Natural killer cell (primary cell): ENCODE results near the gene MYH7. TPM values are rescaled to one million over a fixed set of nuclear protein-coding genes. Genes with fewer than 3 reads are reported as not detected.

ENCODE experiments used
- ATAC-seq, 3 donors: fragments of 150-1000 bp in 2 of 3; fragments of 200-7000 bp in 1 of 3; cut with Tn5 transposase; 1 replicate in 1 of 3; 2 replicates in 2 of 3; pipeline ENCODE4 v1.10.0; 2021; ENCODE audit warnings: mild to moderate bottlenecking in 2 of 3, moderate library complexity in 2 of 3
- DNase-seq, 2 donors: peaks; one replicate each; pipeline versions ENCODE4 v3.0.0 to v3.0.0-alpha.2; 2013 to 2021; ENCODE audit warnings: mixed read lengths in 1 of 2
- H3K27ac ChIP-seq: one replicate; pipeline ENCODE4 v1.5.1; 2013; ENCODE audit warnings: mild to moderate bottlenecking, low read length
- H3K27me3 ChIP-seq: one replicate; pipeline ENCODE4 v1.6.1; 2013; ENCODE audit warnings: low read length; ENCODE audit not compliant: control insufficient read depth, insufficient read depth
- H3K36me3 ChIP-seq: one replicate; pipeline ENCODE4 v1.6.1; 2013; ENCODE audit warnings: low read length; ENCODE audit not compliant: control insufficient read depth, insufficient read depth
- H3K4me1 ChIP-seq: one replicate; pipeline ENCODE4 v1.6.1; 2013; ENCODE audit warnings: low read length; ENCODE audit not compliant: control insufficient read depth, insufficient read depth
- H3K4me3 ChIP-seq: one replicate; pipeline ENCODE4 v1.5.1; 2013; ENCODE audit warnings: low read length
- H3K9me3 ChIP-seq: one replicate; pipeline ENCODE4 v1.6.1; 2013; ENCODE audit warnings: low read length; ENCODE audit not compliant: control insufficient read depth, insufficient read depth
- H3K27ac Mint-ChIP-seq, 2 donors: one replicate each; pipeline ENCODE4 v1.8.0; 2022; ENCODE audit warnings: mild to moderate bottlenecking in 2 of 2, mixed read lengths in 2 of 2, moderate library complexity in 1 of 2
- H3K27me3 Mint-ChIP-seq, 2 donors: one replicate each; pipeline ENCODE4 v1.8.0; 2022; ENCODE audit warnings: low read depth in 2 of 2, mixed read lengths in 2 of 2
- H3K36me3 Mint-ChIP-seq: one replicate; pipeline ENCODE4 v1.8.0; 2022; ENCODE audit warnings: mixed read lengths
- H3K4me1 Mint-ChIP-seq, 2 donors: one replicate each; pipeline ENCODE4 v1.8.0; 2022; ENCODE audit warnings: mixed read lengths in 2 of 2
- H3K4me3 Mint-ChIP-seq: one replicate; pipeline ENCODE4 v1.8.0; 2022; ENCODE audit warnings: mild to moderate bottlenecking, moderate library complexity, mixed read lengths
- H3K9me3 Mint-ChIP-seq, 2 donors: one replicate each; pipeline ENCODE4 v1.8.0; 2022; ENCODE audit warnings: mixed read lengths in 2 of 2
- WGBS: methylation state at CpG from one replicate; pipeline ENCODE4 v1.1.7; 2013; ENCODE audit warnings: missing lambda C conversion rate; ENCODE audit not compliant: insufficient coverage; 5-methylcytosine and 5-hydroxymethylcytosine counted together
- intact Hi-C: fragments of 100-400 bp; cut with micrococcal nuclease; formaldehyde crosslinking; loops from one replicate; pipeline ENCODE4 v1.14.2; 2022
- total RNA-seq, 4 donors: library from RNA; stranded (reverse); fragments of 120-200 nt in 1 of 4; gene quantifications; one replicate each; pipeline versions ENCODE4 v1.2.3 to v1.2.4, GENCODE V29; 2013 to 2022
- TF ChIP-seq, protein P1 (sequence below): fragments of 200-600 bp; IDR thresholded peaks from one replicate; pipeline ENCODE4 v1.8.0; 2022; ENCODE audit warnings: antibody characterized with exemption

Gene MYH7
- total RNA-seq, 3 donors from 2014 or later (not counting 1 experiment from before 2014, with no cell fraction given) = not detected

DNA sequence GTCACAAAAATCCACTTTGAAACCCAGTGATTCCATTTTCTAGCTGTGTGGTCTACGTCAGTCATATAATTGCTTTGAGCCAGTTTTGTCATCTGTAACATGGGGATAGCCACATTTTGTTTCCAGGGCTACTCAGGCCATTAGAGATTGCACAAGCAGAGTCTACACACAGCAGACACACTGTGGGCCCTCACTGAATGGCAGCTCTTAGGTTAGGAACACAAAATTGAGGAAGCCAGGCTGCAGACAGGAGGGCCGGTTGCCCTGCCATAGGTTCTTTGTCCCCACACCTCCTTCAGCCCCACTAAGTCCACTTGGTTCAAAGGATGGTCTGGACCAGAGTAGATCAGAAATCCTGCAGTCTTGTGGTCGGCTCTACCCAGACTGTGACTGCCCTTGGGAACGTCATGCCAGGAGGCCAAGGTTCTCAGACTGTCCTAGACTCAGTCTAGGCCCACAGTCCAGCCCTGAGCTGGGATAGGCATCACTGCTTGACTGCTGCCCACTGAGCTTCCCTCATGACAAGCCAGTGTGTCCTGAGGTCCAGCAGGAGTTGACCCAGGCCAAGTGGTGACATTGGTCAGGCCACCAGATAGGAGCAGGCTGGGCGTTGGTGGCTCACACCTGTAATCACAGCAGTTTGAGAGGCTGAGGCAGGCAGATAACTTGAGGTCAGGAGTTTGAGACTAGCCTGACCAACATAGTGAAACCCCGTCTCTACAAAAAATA is 3.8 kb upstream of the MYH7 start:
- DNase-seq = no peak
- Mint-ChIP-seq H3K9me3 (no peaks in the 10 kb centered on the region), H3K4me3 (no peak overlapping the region), H3K27me3 (peaks cover 10 to 13% of the 10 kb centered on the region in 2 donors), H3K4me1 (peaks cover 0 to 6% of the 10 kb centered on the region in 2 donors), H3K27ac (no peak overlapping the region), H3K36me3 (no peaks in the 10 kb centered on the region)
- Histone ChIP-seq H3K27me3 (no peaks in the 10 kb centered on the region), H3K4me3 (no peak overlapping the region), H3K27ac (no peak overlapping the region), H3K9me3 (no peaks in the 10 kb centered on the region), H3K36me3 (no peaks in the 10 kb centered on the region), H3K4me1 (no peaks in the 10 kb centered on the region)
- TF ChIP-seq, protein P1, sequence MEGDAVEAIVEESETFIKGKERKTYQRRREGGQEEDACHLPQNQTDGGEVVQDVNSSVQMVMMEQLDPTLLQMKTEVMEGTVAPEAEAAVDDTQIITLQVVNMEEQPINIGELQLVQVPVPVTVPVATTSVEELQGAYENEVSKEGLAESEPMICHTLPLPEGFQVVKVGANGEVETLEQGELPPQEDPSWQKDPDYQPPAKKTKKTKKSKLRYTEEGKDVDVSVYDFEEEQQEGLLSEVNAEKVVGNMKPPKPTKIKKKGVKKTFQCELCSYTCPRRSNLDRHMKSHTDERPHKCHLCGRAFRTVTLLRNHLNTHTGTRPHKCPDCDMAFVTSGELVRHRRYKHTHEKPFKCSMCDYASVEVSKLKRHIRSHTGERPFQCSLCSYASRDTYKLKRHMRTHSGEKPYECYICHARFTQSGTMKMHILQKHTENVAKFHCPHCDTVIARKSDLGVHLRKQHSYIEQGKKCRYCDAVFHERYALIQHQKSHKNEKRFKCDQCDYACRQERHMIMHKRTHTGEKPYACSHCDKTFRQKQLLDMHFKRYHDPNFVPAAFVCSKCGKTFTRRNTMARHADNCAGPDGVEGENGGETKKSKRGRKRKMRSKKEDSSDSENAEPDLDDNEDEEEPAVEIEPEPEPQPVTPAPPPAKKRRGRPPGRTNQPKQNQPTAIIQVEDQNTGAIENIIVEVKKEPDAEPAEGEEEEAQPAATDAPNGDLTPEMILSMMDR = no peak
- ATAC-seq = no peak
- intact Hi-C loops = no loop called here
- WGBS = 84% methylated on average over 6 of the region's 6 CpGs

DNA sequence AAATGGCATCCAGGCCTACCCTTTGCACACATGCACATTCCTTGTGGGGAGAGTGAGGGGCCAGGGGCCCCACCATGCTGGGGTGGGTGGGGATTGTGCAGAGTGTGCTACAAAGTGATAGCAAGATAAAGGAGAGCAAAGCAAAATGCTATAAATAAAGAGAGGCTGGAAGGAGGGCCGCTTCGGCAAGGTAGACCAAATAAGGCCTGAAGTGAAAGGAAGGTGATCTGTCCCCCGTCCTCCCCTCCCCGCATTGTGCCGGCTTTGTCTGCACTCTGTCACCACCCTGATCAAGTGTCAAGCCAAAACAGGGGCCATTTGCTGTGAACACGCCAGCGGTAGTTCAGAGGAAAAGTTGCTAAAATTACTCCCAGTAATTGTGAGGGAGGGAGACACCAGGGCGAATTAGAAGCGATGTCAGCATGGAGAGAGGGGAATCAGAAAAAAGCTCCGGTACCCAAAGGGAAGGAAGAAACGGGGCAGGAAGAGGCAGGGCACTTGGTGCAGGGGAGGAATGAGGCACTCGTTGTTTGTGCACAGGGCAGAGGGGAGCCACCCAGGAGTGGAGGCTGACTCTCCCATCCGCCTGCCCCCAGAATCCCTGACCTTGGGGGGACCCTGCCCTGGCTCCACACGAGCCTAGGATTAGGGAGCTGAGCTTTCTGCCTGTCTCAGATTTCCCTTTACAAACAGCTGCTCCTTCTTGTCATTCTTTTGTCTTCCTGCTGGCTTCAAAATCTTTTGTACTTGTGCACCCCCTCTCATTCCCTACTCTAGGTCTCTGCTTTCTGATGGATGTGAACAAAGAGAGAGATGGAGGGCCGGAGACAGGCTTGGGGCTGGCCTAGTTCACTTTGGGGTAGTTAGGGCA is 2.9 kb upstream of the MYH7 start:
- H3K27me3 ChIP-seq = no peaks in the 10 kb centered on the region
- TF ChIP-seq, protein P1 = no peak
- no peaks in the 10 kb centered on the region for H3K4me1 ChIP-seq
- H3K36me3 Mint-ChIP-seq = no peaks in the 10 kb centered on the region
- no peaks in the 10 kb centered on the region for H3K9me3 Mint-ChIP-seq
- peak overlapping the region; percentile 59 for H3K4me3 Mint-ChIP-seq
- no peaks in the 10 kb centered on the region for H3K36me3 ChIP-seq
- DNase-seq (no peak), ATAC-seq (peak in 1 of 3 donors; percentile 59)
- intact Hi-C loops = no loop called here
- no peaks in the 10 kb centered on the region for H3K9me3 ChIP-seq
- no peak overlapping the region for H3K27ac ChIP-seq
- no peak overlapping the region for H3K4me3 ChIP-seq
- 57% methylated on average over 15 of the region's 15 CpGs for WGBS
- H3K27me3 Mint-ChIP-seq = peaks cover 10 to 13% of the 10 kb centered on the region in 2 donors
- H3K27ac Mint-ChIP-seq = peak overlapping the region in 1 of 2 donors; percentile 9
- H3K4me1 Mint-ChIP-seq = peaks cover 0 to 6% of the 10 kb centered on the region in 2 donors

DNA sequence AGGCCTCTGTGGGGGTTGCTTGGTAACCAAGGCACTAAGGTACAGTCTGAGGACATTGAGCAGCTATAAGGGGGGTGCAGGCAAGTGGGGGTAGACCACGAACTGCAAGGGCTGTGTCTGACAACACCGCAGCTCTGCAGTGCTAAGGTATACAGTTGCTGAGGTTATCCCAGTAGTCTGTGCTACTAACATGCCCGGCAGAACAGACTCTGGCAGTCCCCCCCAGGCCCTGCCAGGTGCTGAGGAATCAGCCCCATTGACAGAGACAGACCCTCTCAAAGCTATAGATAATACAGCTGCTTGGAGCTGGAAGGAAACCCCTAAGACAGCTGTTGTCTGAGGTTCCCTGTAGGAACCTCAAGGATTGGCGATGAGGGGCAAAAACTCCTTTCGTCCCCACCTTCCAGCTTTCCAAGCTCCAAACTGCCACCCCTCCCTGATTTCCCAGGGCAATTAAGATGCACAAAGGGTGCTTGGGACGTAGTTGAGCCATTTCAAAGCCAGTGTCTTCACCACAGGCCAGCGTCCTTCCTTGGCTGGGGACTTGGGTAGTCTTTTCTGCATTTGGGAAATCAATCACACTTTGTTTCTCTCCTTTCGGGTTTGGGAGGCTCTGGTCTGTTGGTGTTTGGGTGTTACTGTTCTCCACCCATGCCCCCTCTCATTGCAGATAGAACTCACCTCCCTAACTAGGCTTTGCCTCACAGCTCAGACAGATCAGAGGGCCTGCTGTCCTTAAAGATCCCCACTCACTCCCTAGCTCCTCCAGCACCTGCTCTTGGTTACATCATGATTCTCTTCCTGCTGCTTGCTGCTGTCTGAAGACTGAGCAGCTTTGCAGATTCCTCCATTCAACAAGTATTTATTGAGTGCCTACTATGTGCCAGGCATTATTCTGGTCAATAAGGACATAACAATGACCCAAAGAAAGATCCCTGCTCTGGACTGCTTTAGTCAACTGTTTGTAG is 2.0 kb upstream of the MYH7 start:
- H3K27ac ChIP-seq = no peak overlapping the region

More for the DNA sequence above, 2.0 kb upstream of the MYH7 start:
- Histone ChIP-seq H3K27me3 (no peaks in the 10 kb centered on the region), H3K9me3 (no peaks in the 10 kb centered on the region), H3K4me1 (no peaks in the 10 kb centered on the region), H3K36me3 (no peaks in the 10 kb centered on the region), H3K4me3 (no peak overlapping the region)
- Mint-ChIP-seq H3K27ac (peak overlapping the region in 1 of 2 donors; percentile 9), H3K9me3 (no peaks in the 10 kb centered on the region), H3K4me3 (no peak overlapping the region), H3K4me1 (peaks cover 0 to 6% of the 10 kb centered on the region in 2 donors), H3K36me3 (no peaks in the 10 kb centered on the region), H3K27me3 (peaks cover 5 to 8% of the 10 kb centered on the region in 2 donors)
- TF ChIP-seq, protein P1 = no peak
- intact Hi-C loops = no loop called here
- 77% methylated on average over 7 of the region's 8 CpGs for WGBS
- ATAC-seq (no peak), DNase-seq (no peak)
